Fibroblast of lung (primary cell): ENCODE measurements around the gene PCDH15.

Experiments
- EZH2 ChIP-seq: IDR thresholded peaks from 2 replicates; pipeline ENCODE4 v1.5.1; 2012; ENCODE audit warnings: low read length, control low read depth, mild to moderate bottlenecking; ENCODE audit errors: missing control alignments
- TF ChIP-seq, protein P1 (sequence below), 2 donors: IDR thresholded peaks in 1 of 2; conservative IDR thresholded peaks in 1 of 2; 1 replicate in 1 of 2; 2 replicates in 1 of 2; pipeline ENCODE4 v1.5.1; 2011 to 2012; ENCODE audit warnings: low read length in 2 of 2, control low read depth in 1 of 2, inconsistent platforms in 1 of 2, low read depth in 1 of 2, mild to moderate bottlenecking in 1 of 2

DNA sequence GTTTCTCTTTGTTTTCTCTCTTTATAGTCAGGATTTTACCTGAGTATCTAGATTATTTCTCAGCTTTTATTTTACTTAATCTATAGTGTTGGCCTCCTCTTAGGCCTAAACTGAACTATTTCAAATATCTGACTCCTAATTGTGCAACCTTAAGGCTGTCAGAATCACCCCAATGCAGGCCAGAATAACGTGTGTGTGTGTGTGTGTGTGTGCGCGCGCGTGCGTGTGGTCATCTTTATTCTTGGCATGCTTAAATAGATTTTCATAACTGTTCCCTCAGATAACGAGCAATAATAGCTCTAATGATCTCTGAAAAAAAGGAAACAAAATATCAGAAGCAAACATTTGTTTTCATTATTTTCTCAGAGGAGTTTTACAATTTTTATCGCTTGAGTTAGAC, 92.4 kb downstream of the PCDH15 start:
- TF ChIP-seq, protein P1, sequence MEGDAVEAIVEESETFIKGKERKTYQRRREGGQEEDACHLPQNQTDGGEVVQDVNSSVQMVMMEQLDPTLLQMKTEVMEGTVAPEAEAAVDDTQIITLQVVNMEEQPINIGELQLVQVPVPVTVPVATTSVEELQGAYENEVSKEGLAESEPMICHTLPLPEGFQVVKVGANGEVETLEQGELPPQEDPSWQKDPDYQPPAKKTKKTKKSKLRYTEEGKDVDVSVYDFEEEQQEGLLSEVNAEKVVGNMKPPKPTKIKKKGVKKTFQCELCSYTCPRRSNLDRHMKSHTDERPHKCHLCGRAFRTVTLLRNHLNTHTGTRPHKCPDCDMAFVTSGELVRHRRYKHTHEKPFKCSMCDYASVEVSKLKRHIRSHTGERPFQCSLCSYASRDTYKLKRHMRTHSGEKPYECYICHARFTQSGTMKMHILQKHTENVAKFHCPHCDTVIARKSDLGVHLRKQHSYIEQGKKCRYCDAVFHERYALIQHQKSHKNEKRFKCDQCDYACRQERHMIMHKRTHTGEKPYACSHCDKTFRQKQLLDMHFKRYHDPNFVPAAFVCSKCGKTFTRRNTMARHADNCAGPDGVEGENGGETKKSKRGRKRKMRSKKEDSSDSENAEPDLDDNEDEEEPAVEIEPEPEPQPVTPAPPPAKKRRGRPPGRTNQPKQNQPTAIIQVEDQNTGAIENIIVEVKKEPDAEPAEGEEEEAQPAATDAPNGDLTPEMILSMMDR (conservative IDR thresholded peaks at IDR 0.05 in 1 of 2, IDR thresholded peaks at IDR 0.05 in 1 of 2; ENCODE audit: low read depth in 1 of 2, low read length in 2 of 2): no peak
- no peak for TF ChIP-seq EZH2
